ENCODE results near the gene NFKBIB. TPM values are rescaled to one million over a fixed set of nuclear protein-coding genes. Genes with fewer than 3 reads are reported as not detected.
A peak's percentile ranks its signal among the peaks of the same experiment; 100 is the strongest.

NFKBIB gene
- total RNA-seq, 1 experiment from 2014 or later, result 39.8 TPM

DNA sequence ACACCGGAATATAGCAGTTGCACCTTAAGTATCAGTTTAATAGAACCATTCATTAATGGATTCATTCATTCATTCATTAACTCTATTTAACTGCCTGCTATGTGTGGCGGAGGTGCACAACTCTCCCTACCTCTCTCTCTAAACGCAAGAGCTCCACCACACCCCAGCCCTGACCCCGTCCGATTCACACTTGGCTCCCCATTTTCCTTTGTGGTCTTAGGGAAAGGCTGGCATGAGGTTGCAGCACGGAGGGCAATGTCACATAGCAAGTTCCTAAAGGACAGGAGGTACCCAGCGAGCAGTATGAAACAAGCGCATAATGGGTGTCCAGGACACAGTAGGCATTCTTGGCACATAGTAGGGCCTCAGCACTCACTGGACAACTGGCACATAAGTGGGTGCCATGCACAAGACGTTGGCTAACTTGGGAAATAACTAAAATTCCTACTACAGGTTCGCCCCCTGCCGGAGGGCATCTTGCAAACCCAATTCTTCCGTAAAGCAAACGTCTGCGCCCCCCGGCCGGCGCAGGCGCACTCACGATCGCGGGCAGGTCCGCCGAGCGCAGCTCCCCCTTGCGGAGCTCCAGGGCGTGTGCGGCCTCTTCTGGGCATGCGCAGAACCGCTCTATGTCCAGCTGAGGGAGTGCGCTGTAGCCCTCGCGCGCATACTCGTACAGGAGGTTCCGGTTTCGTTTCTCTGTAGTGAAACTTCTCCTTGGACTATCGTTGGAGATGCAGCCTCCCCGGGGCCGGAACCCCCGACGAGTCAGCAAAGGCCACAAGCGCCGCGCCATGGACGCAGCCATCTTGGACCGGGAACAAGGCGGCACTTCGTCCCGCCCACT is 30.4 kb downstream of the NFKBIB start, which contains the start of gene SARS2 (continued):
- 0 out of 2 replicates have a peak, but pooled peaks have one; percentile 14 for TF ChIP-seq ZNF232 (CRISPR knock-in tag; IDR thresholded peaks at IDR 0.05)
- TF ChIP-seq NFE2L1 (CRISPR knock-in tag; IDR thresholded peaks at IDR 0.05), result no peak
- TF ChIP-seq, protein P1, sequence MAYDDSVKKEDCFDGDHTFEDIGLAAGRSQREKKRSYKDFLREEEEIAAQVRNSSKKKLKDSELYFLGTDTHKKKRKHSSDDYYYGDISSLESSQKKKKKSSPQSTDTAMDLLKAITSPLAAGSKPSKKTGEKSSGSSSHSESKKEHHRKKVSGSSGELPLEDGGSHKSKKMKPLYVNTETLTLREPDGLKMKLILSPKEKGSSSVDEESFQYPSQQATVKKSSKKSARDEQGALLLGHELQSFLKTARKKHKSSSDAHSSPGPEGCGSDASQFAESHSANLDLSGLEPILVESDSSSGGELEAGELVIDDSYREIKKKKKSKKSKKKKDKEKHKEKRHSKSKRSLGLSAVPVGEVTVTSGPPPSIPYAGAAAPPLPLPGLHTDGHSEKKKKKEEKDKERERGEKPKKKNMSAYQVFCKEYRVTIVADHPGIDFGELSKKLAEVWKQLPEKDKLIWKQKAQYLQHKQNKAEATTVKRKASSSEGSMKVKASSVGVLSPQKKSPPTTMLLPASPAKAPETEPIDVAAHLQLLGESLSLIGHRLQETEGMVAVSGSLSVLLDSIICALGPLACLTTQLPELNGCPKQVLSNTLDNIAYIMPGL (CRISPR knock-in tag; IDR thresholded peaks at IDR 0.05), result peak; percentile 34; the same call in 1 of the 2 replicates
- TF ChIP-seq, protein P2, sequence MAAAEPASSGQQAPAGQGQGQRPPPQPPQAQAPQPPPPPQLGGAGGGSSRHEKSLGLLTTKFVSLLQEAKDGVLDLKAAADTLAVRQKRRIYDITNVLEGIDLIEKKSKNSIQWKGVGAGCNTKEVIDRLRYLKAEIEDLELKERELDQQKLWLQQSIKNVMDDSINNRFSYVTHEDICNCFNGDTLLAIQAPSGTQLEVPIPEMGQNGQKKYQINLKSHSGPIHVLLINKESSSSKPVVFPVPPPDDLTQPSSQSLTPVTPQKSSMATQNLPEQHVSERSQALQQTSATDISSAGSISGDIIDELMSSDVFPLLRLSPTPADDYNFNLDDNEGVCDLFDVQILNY (CRISPR knock-in tag; IDR thresholded peaks at IDR 0.05), result 0 out of 2 replicates have a peak, but pooled peaks have one; percentile 42
- TF ChIP-seq CBFB (CRISPR knock-in tag; IDR thresholded peaks at IDR 0.05; ENCODE audit: low read depth), result no peak
- TF ChIP-seq KAT7 (CRISPR knock-in tag; IDR thresholded peaks at IDR 0.05; ENCODE audit: borderline replicate concordance), result no peak
- no peak for TF ChIP-seq ZNF219 (CRISPR knock-in tag; IDR thresholded peaks at IDR 0.05; ENCODE audit: borderline replicate concordance)
- TF ChIP-seq, protein P3, sequence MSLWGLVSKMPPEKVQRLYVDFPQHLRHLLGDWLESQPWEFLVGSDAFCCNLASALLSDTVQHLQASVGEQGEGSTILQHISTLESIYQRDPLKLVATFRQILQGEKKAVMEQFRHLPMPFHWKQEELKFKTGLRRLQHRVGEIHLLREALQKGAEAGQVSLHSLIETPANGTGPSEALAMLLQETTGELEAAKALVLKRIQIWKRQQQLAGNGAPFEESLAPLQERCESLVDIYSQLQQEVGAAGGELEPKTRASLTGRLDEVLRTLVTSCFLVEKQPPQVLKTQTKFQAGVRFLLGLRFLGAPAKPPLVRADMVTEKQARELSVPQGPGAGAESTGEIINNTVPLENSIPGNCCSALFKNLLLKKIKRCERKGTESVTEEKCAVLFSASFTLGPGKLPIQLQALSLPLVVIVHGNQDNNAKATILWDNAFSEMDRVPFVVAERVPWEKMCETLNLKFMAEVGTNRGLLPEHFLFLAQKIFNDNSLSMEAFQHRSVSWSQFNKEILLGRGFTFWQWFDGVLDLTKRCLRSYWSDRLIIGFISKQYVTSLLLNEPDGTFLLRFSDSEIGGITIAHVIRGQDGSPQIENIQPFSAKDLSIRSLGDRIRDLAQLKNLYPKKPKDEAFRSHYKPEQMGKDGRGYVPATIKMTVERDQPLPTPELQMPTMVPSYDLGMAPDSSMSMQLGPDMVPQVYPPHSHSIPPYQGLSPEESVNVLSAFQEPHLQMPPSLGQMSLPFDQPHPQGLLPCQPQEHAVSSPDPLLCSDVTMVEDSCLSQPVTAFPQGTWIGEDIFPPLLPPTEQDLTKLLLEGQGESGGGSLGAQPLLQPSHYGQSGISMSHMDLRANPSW (CRISPR knock-in tag; conservative IDR thresholded peaks at IDR 0.05; ENCODE audit: low read depth), result no peak
- TF ChIP-seq, protein P4, sequence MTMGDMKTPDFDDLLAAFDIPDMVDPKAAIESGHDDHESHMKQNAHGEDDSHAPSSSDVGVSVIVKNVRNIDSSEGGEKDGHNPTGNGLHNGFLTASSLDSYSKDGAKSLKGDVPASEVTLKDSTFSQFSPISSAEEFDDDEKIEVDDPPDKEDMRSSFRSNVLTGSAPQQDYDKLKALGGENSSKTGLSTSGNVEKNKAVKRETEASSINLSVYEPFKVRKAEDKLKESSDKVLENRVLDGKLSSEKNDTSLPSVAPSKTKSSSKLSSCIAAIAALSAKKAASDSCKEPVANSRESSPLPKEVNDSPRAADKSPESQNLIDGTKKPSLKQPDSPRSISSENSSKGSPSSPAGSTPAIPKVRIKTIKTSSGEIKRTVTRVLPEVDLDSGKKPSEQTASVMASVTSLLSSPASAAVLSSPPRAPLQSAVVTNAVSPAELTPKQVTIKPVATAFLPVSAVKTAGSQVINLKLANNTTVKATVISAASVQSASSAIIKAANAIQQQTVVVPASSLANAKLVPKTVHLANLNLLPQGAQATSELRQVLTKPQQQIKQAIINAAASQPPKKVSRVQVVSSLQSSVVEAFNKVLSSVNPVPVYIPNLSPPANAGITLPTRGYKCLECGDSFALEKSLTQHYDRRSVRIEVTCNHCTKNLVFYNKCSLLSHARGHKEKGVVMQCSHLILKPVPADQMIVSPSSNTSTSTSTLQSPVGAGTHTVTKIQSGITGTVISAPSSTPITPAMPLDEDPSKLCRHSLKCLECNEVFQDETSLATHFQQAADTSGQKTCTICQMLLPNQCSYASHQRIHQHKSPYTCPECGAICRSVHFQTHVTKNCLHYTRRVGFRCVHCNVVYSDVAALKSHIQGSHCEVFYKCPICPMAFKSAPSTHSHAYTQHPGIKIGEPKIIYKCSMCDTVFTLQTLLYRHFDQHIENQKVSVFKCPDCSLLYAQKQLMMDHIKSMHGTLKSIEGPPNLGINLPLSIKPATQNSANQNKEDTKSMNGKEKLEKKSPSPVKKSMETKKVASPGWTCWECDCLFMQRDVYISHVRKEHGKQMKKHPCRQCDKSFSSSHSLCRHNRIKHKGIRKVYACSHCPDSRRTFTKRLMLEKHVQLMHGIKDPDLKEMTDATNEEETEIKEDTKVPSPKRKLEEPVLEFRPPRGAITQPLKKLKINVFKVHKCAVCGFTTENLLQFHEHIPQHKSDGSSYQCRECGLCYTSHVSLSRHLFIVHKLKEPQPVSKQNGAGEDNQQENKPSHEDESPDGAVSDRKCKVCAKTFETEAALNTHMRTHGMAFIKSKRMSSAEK (CRISPR knock-in tag; IDR thresholded peaks at IDR 0.05; ENCODE audit: borderline replicate concordance), result no peak

DNA sequence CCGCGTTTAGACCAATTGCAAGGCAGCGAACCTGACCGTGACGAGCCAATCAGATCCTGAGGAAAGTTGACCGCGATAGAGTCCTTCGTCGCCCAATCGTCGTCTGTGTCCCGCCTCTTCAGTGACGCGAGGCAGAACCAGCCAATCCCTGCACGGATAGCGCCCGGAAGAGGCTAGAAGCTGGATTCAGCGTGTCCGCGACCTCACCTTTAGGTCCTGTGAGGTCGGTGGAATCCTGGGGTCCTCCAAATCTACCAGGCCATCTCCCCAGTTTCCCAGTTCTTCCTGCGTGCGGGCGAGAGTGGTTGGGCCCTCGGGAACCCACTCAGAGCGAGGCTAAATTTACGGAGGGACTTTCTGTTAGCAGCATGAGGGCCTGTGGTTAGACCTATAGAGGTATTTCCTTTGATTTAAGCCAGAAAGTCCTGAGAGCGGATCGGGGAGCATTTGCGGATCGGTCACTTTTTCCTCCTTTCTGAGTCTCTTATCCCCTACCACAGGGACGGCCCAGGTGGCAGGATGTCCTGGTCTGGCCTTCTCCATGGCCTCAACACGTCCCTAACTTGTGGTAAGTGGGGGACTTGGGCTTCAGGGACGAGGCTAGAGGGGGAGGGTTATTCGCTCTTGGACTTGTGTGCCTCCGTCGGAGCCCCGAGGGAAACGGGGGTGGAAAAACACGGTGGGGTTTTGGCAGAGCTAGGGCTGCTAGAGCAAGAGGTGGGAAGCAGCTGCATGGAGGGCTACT is 31.2 kb downstream of the NFKBIB start, which contains the start of gene MRPS12:
MRPS12 (plus strand) TSS at position 169 of the 745 bp plus-strand sequence; CDS start at position 520, 351 bp downstream.
- H3K36me3 Mint-ChIP-seq, result peaks cover 54% of the 10 kb centered on the region
- peak within 1 kb of the TSS; percentile 82 for H3K4me3 Mint-ChIP-seq
- H3K9me3 Mint-ChIP-seq, result peaks cover 24% of the 10 kb centered on the region
- ATAC-seq (peak; percentile 97), DNase-seq (ENCODE audit: low spot score) (peak; percentile 98)
- POLR2A ChIA-PET, result interaction anchor here (0.9 to 1.4 kb wide), 6 partner anchors 10 to 331 kb away, joined by 3 to 4 read pairs (median 4); partner anchors contain the start of genes CAPN12 and FBXO17
- H3K27me3 Mint-ChIP-seq (ENCODE audit: low read depth), result peaks cover 11% of the 10 kb centered on the region
- CTCF ChIA-PET, result interaction anchor here (0.5 to 4.5 kb wide), 71 partner anchors 9 to 543 kb away, joined by 3 to 32 read pairs (median 5); partner anchors contain the start of genes ACTN4, CAPN12, CCER2 and ECH1
- peaks cover 10% of the 10 kb centered on the region for H3K4me1 Mint-ChIP-seq
- H3K27ac Mint-ChIP-seq, result peak within 1 kb of the TSS; percentile 98
- TF ChIP-seq ZNF671 (CRISPR knock-in tag; IDR thresholded peaks at IDR 0.05) (0 out of 2 replicates have a peak, but pooled peaks have one; percentile 31), CREM (CRISPR knock-in tag; IDR thresholded peaks at IDR 0.05) (peak; percentile 66), GABPB1 (CRISPR knock-in tag; IDR thresholded peaks at IDR 0.05) (no peak), NFYB (CRISPR knock-in tag; conservative IDR thresholded peaks at IDR 0.05; ENCODE audit: low read depth) (peak; percentile 89)
- TF ChIP-seq, protein P5, sequence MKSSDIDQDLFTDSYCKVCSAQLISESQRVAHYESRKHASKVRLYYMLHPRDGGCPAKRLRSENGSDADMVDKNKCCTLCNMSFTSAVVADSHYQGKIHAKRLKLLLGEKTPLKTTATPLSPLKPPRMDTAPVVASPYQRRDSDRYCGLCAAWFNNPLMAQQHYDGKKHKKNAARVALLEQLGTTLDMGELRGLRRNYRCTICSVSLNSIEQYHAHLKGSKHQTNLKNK (CRISPR knock-in tag; IDR thresholded peaks at IDR 0.05), result no peak
- TF ChIP-seq, protein P6, sequence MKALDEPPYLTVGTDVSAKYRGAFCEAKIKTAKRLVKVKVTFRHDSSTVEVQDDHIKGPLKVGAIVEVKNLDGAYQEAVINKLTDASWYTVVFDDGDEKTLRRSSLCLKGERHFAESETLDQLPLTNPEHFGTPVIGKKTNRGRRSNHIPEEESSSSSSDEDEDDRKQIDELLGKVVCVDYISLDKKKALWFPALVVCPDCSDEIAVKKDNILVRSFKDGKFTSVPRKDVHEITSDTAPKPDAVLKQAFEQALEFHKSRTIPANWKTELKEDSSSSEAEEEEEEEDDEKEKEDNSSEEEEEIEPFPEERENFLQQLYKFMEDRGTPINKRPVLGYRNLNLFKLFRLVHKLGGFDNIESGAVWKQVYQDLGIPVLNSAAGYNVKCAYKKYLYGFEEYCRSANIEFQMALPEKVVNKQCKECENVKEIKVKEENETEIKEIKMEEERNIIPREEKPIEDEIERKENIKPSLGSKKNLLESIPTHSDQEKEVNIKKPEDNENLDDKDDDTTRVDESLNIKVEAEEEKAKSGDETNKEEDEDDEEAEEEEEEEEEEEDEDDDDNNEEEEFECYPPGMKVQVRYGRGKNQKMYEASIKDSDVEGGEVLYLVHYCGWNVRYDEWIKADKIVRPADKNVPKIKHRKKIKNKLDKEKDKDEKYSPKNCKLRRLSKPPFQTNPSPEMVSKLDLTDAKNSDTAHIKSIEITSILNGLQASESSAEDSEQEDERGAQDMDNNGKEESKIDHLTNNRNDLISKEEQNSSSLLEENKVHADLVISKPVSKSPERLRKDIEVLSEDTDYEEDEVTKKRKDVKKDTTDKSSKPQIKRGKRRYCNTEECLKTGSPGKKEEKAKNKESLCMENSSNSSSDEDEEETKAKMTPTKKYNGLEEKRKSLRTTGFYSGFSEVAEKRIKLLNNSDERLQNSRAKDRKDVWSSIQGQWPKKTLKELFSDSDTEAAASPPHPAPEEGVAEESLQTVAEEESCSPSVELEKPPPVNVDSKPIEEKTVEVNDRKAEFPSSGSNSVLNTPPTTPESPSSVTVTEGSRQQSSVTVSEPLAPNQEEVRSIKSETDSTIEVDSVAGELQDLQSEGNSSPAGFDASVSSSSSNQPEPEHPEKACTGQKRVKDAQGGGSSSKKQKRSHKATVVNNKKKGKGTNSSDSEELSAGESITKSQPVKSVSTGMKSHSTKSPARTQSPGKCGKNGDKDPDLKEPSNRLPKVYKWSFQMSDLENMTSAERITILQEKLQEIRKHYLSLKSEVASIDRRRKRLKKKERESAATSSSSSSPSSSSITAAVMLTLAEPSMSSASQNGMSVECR (CRISPR knock-in tag; IDR thresholded peaks at IDR 0.05; ENCODE audit: borderline replicate concordance), result 0 out of 2 replicates have a peak, but pooled peaks have one; percentile 67
- TF ChIP-seq, protein P7, sequence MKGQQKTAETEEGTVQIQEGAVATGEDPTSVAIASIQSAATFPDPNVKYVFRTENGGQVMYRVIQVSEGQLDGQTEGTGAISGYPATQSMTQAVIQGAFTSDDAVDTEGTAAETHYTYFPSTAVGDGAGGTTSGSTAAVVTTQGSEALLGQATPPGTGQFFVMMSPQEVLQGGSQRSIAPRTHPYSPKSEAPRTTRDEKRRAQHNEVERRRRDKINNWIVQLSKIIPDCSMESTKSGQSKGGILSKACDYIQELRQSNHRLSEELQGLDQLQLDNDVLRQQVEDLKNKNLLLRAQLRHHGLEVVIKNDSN (CRISPR knock-in tag; IDR thresholded peaks at IDR 0.05), result peak; percentile 63; the same call in 1 of the 2 replicates

Measured in WTC11 (cell line).